ENCODE data around the gene R3HCC1L.

The R3HCC1L gene

GRCh38 chr10:98231417-98231816 lies 97.0 kb downstream of the R3HCC1L start:
- no peak for DNase-seq (ENCODE audit: low read depth in 3 of 3)

- no peak for DNase-seq (ENCODE audit: low read depth in 3 of 3)
Observed at GRCh38 chr10:98235846-98236245, 101.4 kb downstream of the R3HCC1L start.

GRCh38 chr10:98236862-98237261 lies 102.4 kb downstream of the R3HCC1L start:
- DNase-seq (ENCODE audit: low read depth in 3 of 3) = no peak

- no peak for DNase-seq (ENCODE audit: low read depth in 3 of 3)
Observed at GRCh38 chr10:98238391-98238790, 103.9 kb downstream of the R3HCC1L start.

GRCh38 chr10:98240524-98240923 lies 106.1 kb downstream of the R3HCC1L start:
- no peak for DNase-seq (ENCODE audit: low read depth in 3 of 3)

- no peak for DNase-seq (ENCODE audit: low read depth in 3 of 3)
Observed at GRCh38 chr10:98242823-98243222, 108.4 kb downstream of the R3HCC1L start.

GRCh38 chr10:98244141-98244540 lies 109.7 kb downstream of the R3HCC1L start:
- DNase-seq (ENCODE audit: low read depth in 3 of 3) = no peak

- DNase-seq (ENCODE audit: low read depth in 3 of 3) = no peak
Observed at GRCh38 chr10:98244586-98244985, 110.1 kb downstream of the R3HCC1L start.

GRCh38 chr10:98246911-98247805 lies 112.7 kb downstream of the R3HCC1L start:
- no peak for DNase-seq (ENCODE audit: low read depth in 3 of 3)

- no peak for DNase-seq (ENCODE audit: low read depth in 3 of 3)
Observed at GRCh38 chr10:98248018-98248417, 113.6 kb downstream of the R3HCC1L start.

GRCh38 chr10:98249134-98249533 lies 114.7 kb downstream of the R3HCC1L start:
- no peak for DNase-seq (ENCODE audit: low read depth in 3 of 3)

- DNase-seq (ENCODE audit: low read depth in 3 of 3) = no peak
Observed at GRCh38 chr10:98251399-98251798, 116.9 kb downstream of the R3HCC1L start.

GRCh38 chr10:98252464-98252863 lies 118.0 kb downstream of the R3HCC1L start:
- no peak for DNase-seq (ENCODE audit: low read depth in 3 of 3)

GRCh38 chr10:98253499-98253898 lies 119.0 kb downstream of the R3HCC1L start:
- no peak for DNase-seq (ENCODE audit: low read depth in 3 of 3)

GRCh38 chr10:98254234-98254974 lies 119.9 kb downstream of the R3HCC1L start:
- DNase-seq (ENCODE audit: low read depth in 3 of 3) = no peak

GRCh38 chr10:98255146-98255877 lies 120.9 kb downstream of the R3HCC1L start:
- no peak for DNase-seq (ENCODE audit: low read depth in 3 of 3)

- no peak for DNase-seq (ENCODE audit: low read depth in 3 of 3)
Observed at GRCh38 chr10:98256692-98257091, 122.2 kb downstream of the R3HCC1L start.

GRCh38 chr10:98257198-98257597 lies 122.7 kb downstream of the R3HCC1L start:
- no peak for DNase-seq (ENCODE audit: low read depth in 3 of 3)

- no peak for DNase-seq (ENCODE audit: low read depth in 3 of 3)
Observed at GRCh38 chr10:98257961-98258360, 123.5 kb downstream of the R3HCC1L start.

- no peak for DNase-seq (ENCODE audit: low read depth in 3 of 3)
Observed at GRCh38 chr10:98258683-98259454, 124.4 kb downstream of the R3HCC1L start.

- no peak for DNase-seq (ENCODE audit: low read depth in 3 of 3)
Observed at GRCh38 chr10:98259606-98260315, 125.3 kb downstream of the R3HCC1L start.
